Coronary artery (tissue), 2 donors: Measurements from ENCODE around the gene PAPOLG.
"Not testable (repeated sequence)": the region's sequence is repeated elsewhere in the genome, so short reads cannot be mapped to it uniquely, and the experiment has no call there.

Source experiments
- DNase-seq: peaks from one replicate; pipeline ENCODE4 v3.0.0-alpha.2; 2017; ENCODE audit warnings: low spot score
- H3K27ac ChIP-seq, 2 donors: fragments of 200-600 bp; sonication (generic); one replicate each; pipeline ENCODE4 v1.5.1; 2016 to 2019
- H3K4me3 ChIP-seq: fragments of 200-600 bp; sonication (generic); 2 replicates; pipeline ENCODE4 v1.5.1; 2016; ENCODE audit warnings: mild to moderate bottlenecking, moderate library complexity
- TF ChIP-seq, protein P1 (sequence below): fragments of 200-600 bp; sonication (generic); IDR thresholded peaks from one replicate; pipeline ENCODE4 v1.5.1; 2019; ENCODE audit warnings: antibody characterized with exemption

PAPOLG gene

DNA sequence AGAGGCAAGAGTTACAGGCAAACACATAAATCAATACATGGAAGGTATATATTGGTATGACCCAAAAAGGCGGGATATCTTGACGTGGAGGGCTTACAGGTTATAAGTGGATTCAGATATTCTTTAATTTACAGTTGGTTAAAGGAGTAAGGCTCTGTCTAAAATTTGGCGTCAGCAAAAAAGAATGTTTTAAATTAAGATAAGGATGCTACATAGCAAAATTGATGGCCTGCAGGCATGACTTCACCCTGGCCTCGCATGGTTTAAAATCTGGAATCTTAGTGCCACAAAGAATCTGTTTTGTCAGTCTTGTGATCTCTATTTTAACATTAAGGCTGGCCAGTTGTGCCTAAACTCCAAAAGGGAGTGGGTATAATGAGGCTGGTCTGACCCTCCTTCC lies 66.9 kb downstream of the PAPOLG start:
- TF ChIP-seq, protein P1, sequence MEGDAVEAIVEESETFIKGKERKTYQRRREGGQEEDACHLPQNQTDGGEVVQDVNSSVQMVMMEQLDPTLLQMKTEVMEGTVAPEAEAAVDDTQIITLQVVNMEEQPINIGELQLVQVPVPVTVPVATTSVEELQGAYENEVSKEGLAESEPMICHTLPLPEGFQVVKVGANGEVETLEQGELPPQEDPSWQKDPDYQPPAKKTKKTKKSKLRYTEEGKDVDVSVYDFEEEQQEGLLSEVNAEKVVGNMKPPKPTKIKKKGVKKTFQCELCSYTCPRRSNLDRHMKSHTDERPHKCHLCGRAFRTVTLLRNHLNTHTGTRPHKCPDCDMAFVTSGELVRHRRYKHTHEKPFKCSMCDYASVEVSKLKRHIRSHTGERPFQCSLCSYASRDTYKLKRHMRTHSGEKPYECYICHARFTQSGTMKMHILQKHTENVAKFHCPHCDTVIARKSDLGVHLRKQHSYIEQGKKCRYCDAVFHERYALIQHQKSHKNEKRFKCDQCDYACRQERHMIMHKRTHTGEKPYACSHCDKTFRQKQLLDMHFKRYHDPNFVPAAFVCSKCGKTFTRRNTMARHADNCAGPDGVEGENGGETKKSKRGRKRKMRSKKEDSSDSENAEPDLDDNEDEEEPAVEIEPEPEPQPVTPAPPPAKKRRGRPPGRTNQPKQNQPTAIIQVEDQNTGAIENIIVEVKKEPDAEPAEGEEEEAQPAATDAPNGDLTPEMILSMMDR, result no peak
- DNase-seq, result no peak
- Histone ChIP-seq H3K4me3 (no peak overlapping the region), H3K27ac (no peak overlapping the region)

- TF ChIP-seq, protein P1, result no peak
- Histone ChIP-seq H3K27ac (no peak overlapping the region), H3K4me3 (no peak overlapping the region)
- no peak for DNase-seq
Observed at GRCh38 chr2:60823694-60824305, 67.7 kb downstream of the PAPOLG start.

- H3K4me3 ChIP-seq, result no peak overlapping the region
- no peak overlapping the region for H3K27ac ChIP-seq
- no peak for DNase-seq
- TF ChIP-seq, protein P1, result no peak
Observed at GRCh38 chr2:60825666-60826065, 69.6 kb downstream of the PAPOLG start.

DNA sequence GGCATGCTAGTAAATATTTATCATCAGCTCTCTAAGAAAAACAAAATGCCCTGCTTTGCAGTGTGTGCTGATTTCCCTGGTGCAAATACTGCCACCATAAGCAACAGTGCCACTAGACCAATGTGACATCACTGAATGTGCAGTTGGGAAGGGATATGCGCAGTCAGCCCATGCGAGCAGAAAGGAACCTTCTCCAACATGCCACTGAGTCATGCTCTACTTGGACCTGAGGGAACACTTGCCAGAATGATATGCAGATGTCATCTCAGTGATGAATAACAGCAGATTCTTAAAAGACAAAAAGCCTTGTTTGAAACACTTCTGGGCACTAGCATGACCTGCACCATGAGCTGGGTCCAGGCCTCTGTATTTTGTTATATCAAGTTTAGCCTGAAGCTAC lies 70.0 kb downstream of the PAPOLG start:
- Histone ChIP-seq H3K4me3 (no peak overlapping the region), H3K27ac (no peak overlapping the region)
- DNase-seq, result no peak
- TF ChIP-seq, protein P1, result no peak

GRCh38 chr2:60826860-60827259 lies 70.8 kb downstream of the PAPOLG start:
- DNase-seq, H3K27ac ChIP-seq, H3K4me3 ChIP-seq: not testable (repeated sequence)

DNA sequence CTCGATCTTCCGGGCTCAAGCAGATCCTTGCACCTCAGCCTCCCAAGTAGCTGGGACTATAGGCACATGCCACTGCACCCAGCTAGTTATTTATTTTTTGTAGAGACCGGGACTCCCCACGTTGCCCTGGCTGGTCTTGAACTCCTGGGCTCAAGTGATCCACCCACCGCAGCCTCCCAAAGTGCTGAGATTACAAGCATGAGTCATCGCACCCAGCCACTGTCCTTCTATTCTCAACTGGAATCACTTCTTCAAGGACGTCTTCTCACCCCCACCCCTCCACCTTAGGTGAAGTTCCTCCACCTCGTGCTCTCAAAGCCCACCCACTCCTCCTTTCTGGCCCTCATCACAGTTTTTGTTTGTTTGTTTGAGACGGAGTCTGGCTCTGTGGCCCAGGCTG lies 71.3 kb downstream of the PAPOLG start:
- TF ChIP-seq, protein P1, result no peak
- H3K27ac ChIP-seq, result no peak overlapping the region
- no peak overlapping the region for H3K4me3 ChIP-seq
- no peak for DNase-seq

- Histone ChIP-seq H3K4me3 (no peak overlapping the region), H3K27ac (no peak overlapping the region)
- TF ChIP-seq, protein P1, result no peak
- DNase-seq, result no peak
Observed at GRCh38 chr2:60830991-60831390, 74.9 kb downstream of the PAPOLG start.
